Measurements from ENCODE around the gene VWC2. TPM values are rescaled to one million over a fixed set of nuclear protein-coding genes. Genes with fewer than 3 reads are reported as not detected.
"Not testable (repeated sequence)": the region's sequence is repeated elsewhere in the genome, so short reads cannot be mapped to it uniquely, and the experiment has no call there.

The VWC2 gene
- total RNA-seq, 1 donor from 2014 or later, result 9.3 TPM

- DNase-seq (no peak), ATAC-seq (peak; percentile 29)
- intact Hi-C loops (cut with micrococcal nuclease), result no loop called here
Observed at GRCh38 chr7:49839863-49840645, 66.6 kb downstream of the VWC2 start.

DNA sequence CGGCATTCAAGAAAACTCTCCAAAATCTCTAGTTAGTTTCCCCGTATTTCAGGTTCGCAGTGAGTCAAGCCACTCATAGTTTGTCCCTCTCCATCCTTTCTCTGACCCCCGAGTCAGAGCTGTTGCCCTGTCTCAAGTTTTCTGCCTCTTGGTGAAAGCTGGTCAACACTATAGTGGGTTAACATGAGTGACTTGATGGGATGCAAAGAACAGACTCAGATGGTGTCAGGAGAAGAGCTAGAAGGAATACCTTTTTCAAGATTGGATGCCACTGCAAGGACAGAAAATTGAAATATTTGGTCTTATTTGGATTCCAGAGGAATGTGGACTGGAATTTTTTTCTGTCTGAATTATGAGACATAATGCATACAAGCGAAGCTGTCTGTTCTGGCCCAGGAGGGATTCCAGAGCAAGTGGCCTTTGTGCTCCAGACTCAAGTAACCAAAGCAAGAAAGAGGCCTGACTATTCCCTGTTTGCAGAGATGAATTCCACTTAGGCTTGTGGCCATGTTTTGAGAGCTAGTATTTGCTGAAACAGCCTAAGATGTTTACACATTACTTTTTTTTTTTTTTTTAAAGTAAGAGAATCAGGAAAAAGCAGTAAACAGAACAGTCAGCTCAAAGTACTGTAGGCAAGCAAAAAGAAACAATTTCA, 67.4 kb downstream of the VWC2 start:
- intact Hi-C loops (cut with micrococcal nuclease), result no loop called here
- DNase-seq (no peak), ATAC-seq (no peak)

DNA sequence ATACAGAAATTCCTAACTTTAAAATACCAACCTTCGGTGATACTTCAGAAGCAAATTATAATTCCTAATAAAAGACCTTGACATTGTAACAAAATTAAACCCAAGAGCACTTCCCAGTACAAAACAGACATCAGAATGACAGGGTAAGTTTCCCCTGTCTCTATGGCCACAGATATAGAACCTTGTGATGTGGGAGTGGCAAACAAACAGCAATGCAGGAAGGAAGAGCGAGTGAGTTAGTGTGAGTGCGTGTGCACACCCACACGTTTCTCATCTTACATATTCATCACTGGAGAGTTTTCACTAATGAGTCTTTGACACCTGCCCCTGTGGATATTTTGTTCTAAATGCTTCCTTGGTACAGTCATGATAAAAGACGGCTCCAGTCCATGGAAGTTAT, 72.2 kb downstream of the VWC2 start:
- intact Hi-C loops (cut with micrococcal nuclease), result loop anchor here (5.0 kb wide), 1 partner anchor 358 kb away; no protein-coding TSS in a partner anchor
- DNase-seq, result no peak
- ATAC-seq, result peak; percentile 68

DNA sequence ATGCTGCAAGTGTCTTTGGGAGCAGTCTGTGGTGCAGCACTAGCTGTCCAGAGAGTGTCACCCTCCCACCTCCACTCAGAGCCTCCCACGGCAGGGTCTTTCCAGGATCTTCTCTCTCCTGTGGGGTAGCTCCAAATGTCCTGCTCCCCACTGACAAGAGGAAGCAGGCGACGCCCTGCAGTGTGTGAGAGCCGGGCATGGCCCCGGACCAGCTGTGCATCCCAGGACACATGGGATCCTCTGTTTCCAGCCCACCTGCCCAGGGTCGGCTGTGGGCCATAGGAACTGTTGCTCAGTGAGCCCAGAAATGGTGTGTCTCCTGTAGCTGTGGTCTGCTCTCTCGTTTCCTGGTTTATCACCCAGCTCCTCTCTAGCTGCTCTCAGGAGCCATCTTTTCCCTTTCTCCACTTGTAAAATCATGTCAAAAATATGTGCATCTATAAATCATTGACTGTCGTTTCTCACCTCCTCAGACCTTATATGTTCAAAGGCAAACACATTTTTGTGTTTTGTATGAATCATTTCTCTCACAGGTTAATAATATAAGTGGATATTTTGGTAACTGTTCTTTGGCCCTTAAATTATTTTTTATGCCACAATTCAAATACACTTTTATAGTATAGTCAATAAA, 74.9 kb downstream of the VWC2 start:
- no peak for DNase-seq
- no peak for ATAC-seq
- intact Hi-C loops (cut with micrococcal nuclease), result loop anchor here (5.0 kb wide), 1 partner anchor 361 kb away; no protein-coding TSS in a partner anchor

- peak; percentile 23 for DNase-seq
- intact Hi-C loops (cut with micrococcal nuclease), result no loop called here
- ATAC-seq, result peak; percentile 81
Observed at GRCh38 chr7:49850921-49851613, 77.6 kb downstream of the VWC2 start.

DNA sequence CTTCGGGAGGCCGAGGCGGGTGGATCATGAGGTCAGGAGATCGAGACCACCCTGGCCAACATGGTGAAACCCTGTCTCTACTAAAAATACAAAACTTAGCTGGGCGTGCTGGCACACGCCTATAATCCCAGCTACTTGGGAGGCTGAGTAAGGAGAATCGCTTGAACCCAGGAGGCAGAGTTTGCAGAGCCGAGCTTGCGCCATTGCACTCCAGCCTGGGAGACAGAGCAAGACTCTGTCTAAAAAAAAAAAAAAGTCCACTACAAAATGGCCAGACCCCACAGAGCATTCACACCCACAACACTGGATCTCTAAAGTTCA, 78.1 kb downstream of the VWC2 start:
- intact Hi-C loops (cut with micrococcal nuclease); DNase-seq; ATAC-seq: not testable (repeated sequence)

DNA sequence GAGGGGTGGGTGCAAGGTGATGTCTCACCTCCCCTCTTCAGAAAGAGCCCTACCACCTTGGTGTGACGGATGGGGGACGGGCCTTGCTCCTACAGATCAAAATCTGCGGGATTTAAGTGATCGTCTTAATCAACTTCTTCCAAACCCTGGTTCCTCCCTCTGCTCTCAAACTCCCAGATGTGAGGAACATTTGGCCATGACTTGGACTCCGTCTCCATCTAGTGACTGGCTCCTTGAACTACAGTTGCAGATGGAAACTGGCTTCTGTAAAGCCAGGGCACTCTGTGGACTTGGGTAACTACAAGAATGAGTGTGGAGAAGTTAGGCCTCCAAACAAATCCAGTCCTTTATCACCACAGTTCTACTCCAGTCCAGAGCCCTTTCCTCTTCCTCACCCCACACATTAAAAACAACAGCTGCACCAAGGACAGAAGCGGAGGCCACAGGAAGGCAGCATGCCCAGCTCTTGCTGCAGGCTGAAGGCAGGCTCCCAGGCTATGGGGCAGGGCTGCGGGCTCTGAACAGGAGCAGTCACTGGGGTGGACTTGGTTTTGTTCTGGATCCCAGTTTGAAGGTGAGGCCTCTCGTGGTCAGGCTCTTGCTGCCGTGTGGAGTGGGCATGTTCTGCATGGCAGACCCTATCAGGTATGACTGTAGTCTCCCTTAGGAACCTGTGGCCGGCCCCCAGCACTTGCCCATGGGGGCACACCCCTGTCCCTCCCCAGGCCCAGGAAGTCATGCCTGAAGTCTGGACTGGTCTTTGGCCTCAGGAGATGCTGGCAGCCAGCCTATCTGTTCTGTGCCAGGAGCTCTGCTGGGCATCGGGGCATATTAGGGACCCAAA, 79.4 kb downstream of the VWC2 start:
- DNase-seq (no peak), ATAC-seq (peak; percentile 81)
- intact Hi-C loops (cut with micrococcal nuclease), result no loop called here

DNA sequence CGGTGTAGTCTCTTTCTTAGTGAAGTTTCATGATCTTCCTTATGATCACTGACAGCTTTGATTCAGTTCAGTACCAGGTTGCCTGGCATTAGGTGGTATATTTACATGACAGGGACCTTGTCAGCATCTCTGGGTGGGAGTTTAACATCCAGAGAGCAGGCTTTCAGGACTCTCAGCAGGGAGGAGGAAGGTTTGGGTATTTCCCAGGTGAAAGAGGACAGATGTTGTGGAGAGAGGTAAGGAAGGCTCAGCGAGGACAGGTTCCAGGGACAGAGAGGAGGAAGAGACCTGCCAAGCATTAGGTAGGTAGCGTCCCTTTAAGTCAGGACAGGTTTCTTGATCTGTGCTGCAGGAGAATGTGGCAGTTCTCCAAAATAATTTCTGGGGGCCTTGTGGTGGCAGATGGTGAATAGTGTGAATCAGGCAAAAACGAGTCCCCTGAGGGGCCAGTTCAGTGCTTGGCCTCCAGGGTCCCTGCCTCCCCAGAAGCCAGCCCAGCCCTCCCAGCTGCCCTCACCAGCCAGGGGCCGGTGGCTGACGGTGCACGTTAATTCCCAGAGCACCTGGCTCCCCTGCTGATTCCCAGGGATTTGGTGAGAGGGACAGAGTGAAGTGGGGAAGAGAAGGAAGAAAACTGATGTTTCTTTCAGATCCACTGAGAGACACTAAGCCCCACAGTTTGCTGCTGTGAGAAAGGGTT, 82.0 kb downstream of the VWC2 start:
- intact Hi-C loops (cut with micrococcal nuclease), result no loop called here
- ATAC-seq (no peak), DNase-seq (no peak)

DNA sequence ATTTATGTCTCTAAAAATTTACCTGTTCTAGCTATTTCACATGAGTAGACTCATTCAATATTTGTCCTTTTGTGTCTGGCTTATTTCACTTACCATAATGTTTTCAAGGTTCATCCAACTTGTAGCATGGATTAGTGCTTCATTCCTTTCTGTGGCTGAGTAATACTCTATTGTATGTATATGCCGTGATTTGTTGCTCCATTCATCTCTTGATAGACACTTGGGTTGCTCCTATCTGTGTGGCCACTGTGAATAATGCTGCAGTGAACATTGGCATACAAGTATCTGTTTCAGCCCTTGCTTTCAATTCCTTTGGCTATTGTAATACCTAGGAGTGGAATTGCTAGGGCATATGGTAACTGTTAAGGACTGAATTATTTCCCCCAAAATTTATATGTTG, 86.9 kb downstream of the VWC2 start:
- ATAC-seq (no peak), DNase-seq (no peak)
- intact Hi-C loops (cut with micrococcal nuclease), result no loop called here

DNA sequence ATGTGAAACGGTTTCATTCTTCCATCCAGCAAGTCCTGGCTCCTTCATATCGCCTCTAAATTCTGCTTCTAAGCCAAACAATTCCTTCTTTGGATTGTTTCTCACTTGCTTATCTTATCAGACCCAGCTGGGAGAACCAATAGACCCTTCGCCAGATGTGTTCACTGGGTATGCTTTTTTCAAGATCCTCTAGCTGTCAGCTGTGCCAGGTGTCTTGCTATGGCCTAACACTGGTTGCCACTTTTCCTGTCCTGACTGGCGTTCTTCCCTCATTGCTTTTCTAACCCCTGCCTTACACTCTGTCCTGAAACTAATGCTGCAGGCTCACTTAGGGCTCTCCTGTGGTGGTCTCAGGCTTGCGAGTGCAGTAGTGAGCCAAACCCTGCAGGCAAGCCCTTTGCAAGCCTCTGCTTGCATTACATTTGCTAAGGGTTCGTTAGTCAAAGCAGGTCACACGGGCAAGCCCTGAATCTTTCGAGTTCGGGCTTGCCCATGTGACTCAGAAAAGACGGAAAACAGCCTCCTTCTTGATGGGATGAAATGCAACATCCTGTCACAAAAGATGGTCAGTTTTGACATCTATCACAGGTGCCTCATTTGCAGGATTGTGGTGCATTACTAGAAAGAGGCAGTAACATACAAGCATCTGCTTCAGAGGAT, 92.8 kb downstream of the VWC2 start:
- intact Hi-C loops (cut with micrococcal nuclease), result no loop called here
- peak; percentile 91 for ATAC-seq
- DNase-seq, result no peak

DNA sequence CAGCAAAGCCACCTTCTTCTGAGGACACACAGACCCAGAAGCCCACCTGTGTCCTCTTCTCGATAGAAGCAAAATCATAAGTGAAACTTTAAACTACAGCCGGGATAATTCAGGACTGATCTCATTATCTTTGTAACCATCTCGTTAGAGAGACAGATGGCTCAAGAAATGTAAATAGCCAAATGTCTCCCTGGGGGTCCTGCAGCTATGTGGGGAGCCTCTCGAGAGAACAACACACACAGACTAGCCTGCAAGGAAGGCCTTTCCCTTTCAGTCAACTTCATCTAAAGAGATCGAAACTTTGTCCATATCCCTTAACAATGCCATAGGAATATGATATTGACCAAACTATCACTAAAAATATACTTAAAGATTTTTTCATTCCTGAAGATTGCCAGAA, 93.5 kb downstream of the VWC2 start:
- intact Hi-C loops (cut with micrococcal nuclease), result no loop called here
- ATAC-seq (no peak), DNase-seq (no peak)

DNA sequence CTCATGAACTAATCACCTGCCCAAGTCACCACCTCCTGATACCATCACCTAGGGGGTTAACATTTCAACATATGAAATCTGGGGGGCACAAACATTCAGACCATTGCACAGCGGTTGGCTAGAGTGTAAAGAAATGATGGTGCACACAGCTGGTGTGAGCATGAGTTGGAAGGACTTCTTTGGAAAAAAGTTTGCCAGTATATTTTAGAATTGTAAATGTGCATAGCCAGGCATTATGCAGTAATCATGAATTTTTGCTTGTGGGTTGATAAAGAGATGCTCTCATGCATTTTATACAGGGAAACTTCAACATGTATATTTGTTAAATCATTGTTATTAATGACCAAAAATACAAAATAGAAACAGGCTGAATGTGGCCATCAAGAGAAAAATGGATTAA, 100.0 kb downstream of the VWC2 start:
- intact Hi-C loops (cut with micrococcal nuclease), result no loop called here
- ATAC-seq (no peak), DNase-seq (no peak)

GRCh38 chr7:49875336-49875735, 101.9 kb downstream of the VWC2 start:
- DNase-seq, result no peak
- ATAC-seq, result no peak
- intact Hi-C loops (cut with micrococcal nuclease), result no loop called here

- no peak for DNase-seq
- intact Hi-C loops (cut with micrococcal nuclease), result no loop called here
- no peak for ATAC-seq
Observed at GRCh38 chr7:49876202-49876601, 102.8 kb downstream of the VWC2 start.

GRCh38 chr7:49878089-49878488, 104.7 kb downstream of the VWC2 start:
- ATAC-seq, result no peak
- no peak for DNase-seq
- intact Hi-C loops (cut with micrococcal nuclease), result no loop called here

GRCh38 chr7:49878627-49879026, 105.2 kb downstream of the VWC2 start:
- ATAC-seq, result no peak
- no peak for DNase-seq
- intact Hi-C loops (cut with micrococcal nuclease), result no loop called here

GRCh38 chr7:49883933-49884332, 110.5 kb downstream of the VWC2 start:
- DNase-seq (no peak), ATAC-seq (no peak)
- intact Hi-C loops (cut with micrococcal nuclease), result no loop called here

Data from left ventricle myocardium superior (tissue), 1 donor.